ENCODE data around the gene LRRC9.

LRRC9 gene

DNA sequence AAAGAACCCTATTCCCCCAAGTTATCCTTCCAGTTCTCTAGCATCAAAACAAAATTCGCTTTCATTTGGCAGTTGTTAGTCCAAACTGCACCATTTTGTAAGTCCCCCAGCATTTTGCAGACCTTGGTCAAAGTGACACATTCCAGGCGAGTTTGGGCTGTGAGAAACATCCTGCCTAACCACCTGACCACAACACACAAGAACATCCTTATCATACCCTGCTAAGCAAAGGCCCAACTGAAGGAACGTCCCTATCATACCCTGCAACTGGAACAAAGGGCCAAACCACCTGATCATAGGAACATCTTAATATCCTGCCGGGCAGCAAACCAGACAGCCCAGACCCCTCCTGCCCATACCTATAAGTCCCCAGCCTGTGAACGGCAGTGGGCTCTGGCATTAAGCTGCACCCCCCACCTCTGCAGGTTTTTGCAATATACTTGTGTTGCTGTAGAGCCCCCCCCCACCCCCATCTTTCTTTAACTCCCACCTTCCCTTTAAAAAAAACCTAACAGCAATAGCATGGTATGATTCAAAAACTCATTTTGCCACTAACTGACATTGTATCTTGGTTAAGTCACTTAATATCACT lies 174.5 kb downstream of the LRRC9 start:
- TF ChIP-seq, protein P1, sequence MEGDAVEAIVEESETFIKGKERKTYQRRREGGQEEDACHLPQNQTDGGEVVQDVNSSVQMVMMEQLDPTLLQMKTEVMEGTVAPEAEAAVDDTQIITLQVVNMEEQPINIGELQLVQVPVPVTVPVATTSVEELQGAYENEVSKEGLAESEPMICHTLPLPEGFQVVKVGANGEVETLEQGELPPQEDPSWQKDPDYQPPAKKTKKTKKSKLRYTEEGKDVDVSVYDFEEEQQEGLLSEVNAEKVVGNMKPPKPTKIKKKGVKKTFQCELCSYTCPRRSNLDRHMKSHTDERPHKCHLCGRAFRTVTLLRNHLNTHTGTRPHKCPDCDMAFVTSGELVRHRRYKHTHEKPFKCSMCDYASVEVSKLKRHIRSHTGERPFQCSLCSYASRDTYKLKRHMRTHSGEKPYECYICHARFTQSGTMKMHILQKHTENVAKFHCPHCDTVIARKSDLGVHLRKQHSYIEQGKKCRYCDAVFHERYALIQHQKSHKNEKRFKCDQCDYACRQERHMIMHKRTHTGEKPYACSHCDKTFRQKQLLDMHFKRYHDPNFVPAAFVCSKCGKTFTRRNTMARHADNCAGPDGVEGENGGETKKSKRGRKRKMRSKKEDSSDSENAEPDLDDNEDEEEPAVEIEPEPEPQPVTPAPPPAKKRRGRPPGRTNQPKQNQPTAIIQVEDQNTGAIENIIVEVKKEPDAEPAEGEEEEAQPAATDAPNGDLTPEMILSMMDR (IDR thresholded peaks at IDR 0.05; ENCODE audit: low read depth, low read length, poor library complexity, severe bottlenecking), result no peak
- TF ChIP-seq EZH2phosphoT487 (IDR thresholded peaks at IDR 0.05; ENCODE audit: borderline replicate concordance, low read length), result no peak
- Histone ChIP-seq H4K20me1 (ENCODE audit: control insufficient read depth, insufficient read depth, low read depth, low read length) (no peaks in the 10 kb centered on the region), H3K9me2 (replicated peaks; ENCODE audit: control insufficient read depth, low read length) (no peaks in the 10 kb centered on the region), H3K4me3 (ENCODE audit: low read length) (peak overlapping the region; percentile 99), H3K79me2 (ENCODE audit: control insufficient read depth, low read length) (peaks cover 79% of the 10 kb centered on the region), H3K27me3 (ENCODE audit: control insufficient read depth, low read length) (no peaks in the 10 kb centered on the region), H3K4me1 (ENCODE audit: control insufficient read depth, low read length) (peaks cover 32% of the 10 kb centered on the region), H3F3A (ENCODE audit: control insufficient read depth, insufficient read depth) (peaks cover 3% of the 10 kb centered on the region; the same call in 1 of the 2 replicates), H3K9me3 (ENCODE audit: control insufficient read depth, insufficient read depth, low read length) (no peaks in the 10 kb centered on the region), H3K27ac (ENCODE audit: low read depth, low read length) (no peak overlapping the region), H3K4me2 (ENCODE audit: low read length) (peak overlapping the region; percentile 68), H3K36me3 (ENCODE audit: control insufficient read depth, low read length) (peaks cover 40% of the 10 kb centered on the region)

DNA sequence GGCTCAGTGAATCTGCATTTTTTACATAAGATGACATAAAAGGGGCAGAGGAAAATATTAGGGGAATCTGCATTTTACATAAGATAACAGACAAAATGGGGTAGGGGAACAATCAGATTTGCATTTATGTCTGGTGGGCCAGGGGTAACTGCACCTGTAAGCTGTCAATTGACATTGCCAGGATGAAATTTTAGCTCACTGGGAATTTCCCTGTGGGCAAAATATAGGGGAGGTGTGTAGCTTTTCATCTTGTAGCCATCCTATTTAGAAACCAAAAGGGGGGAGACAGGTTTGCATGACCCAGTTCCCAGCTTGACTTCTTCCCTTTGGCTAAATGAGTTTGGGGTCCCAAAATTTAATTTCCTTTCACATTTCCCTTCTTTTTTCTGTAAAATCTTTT lies 175.3 kb downstream of the LRRC9 start:
- no peaks in the 10 kb centered on the region for H3K9me3 ChIP-seq (ENCODE audit: control insufficient read depth, insufficient read depth, low read length)
- H3K79me2 ChIP-seq (ENCODE audit: control insufficient read depth, low read length), result peaks cover 87% of the 10 kb centered on the region
- no peaks in the 10 kb centered on the region for H3K27me3 ChIP-seq (ENCODE audit: control insufficient read depth, low read length)
- H3K4me3 ChIP-seq (ENCODE audit: low read length), result no peak overlapping the region
- no peaks in the 10 kb centered on the region for H3K9me2 ChIP-seq (replicated peaks; ENCODE audit: control insufficient read depth, low read length)
- H3K27ac ChIP-seq (ENCODE audit: low read depth, low read length), result no peak overlapping the region
- no peaks in the 10 kb centered on the region for H4K20me1 ChIP-seq (ENCODE audit: control insufficient read depth, insufficient read depth, low read depth, low read length)
- peaks cover 30% of the 10 kb centered on the region for H3K4me1 ChIP-seq (ENCODE audit: control insufficient read depth, low read length)
- no peak for TF ChIP-seq EZH2phosphoT487 (IDR thresholded peaks at IDR 0.05; ENCODE audit: borderline replicate concordance, low read length)
- TF ChIP-seq, protein P1 (IDR thresholded peaks at IDR 0.05; ENCODE audit: low read depth, low read length, poor library complexity, severe bottlenecking), result no peak
- H3F3A ChIP-seq (ENCODE audit: control insufficient read depth, insufficient read depth), result peaks cover 3% of the 10 kb centered on the region; the same call in 1 of the 2 replicates
- no peak overlapping the region for H3K4me2 ChIP-seq (ENCODE audit: low read length)
- H3K36me3 ChIP-seq (ENCODE audit: control insufficient read depth, low read length), result peaks cover 40% of the 10 kb centered on the region

DNA sequence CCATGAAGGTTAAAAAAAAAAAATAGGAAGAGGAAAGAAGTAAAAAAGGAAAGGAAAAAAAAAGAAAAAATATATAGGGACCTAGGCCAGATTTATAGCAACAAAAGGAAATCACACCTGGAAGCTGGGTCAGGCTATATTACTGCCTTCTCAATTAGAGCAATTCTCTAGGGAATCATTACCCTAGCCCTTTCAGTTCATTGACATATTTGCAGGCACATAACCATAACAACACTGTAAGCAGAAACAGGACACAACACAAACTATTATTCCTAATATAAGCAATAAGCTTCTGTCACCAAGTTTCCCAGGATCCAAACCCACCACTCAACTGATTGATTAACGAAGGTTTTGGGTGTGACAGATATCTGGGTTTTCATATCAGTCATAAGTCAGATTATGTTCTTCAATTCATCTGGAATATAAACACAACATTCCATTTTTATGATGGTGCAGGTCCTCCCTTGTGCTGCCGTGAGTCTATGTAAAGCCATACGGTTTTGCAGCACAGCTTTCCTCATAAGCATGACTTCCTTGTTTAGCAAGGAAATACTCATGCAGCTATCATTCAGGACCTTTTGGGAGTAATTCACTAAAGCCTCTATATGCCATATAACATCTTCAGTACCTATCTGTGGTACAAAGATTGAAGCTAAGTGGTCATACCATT lies 176.0 kb downstream of the LRRC9 start:
- Histone ChIP-seq H4K20me1 (ENCODE audit: control insufficient read depth, insufficient read depth, low read depth, low read length) (no peaks in the 10 kb centered on the region), H3K4me3 (ENCODE audit: low read length) (no peak overlapping the region), H3K79me2 (ENCODE audit: control insufficient read depth, low read length) (peaks cover 90% of the 10 kb centered on the region), H3K9me3 (ENCODE audit: control insufficient read depth, insufficient read depth, low read length) (no peaks in the 10 kb centered on the region), H3K4me2 (ENCODE audit: low read length) (no peak overlapping the region), H3K9me2 (replicated peaks; ENCODE audit: control insufficient read depth, low read length) (no peaks in the 10 kb centered on the region), H3K27me3 (ENCODE audit: control insufficient read depth, low read length) (no peaks in the 10 kb centered on the region), H3K27ac (ENCODE audit: low read depth, low read length) (no peak overlapping the region), H3K4me1 (ENCODE audit: control insufficient read depth, low read length) (peaks cover 23% of the 10 kb centered on the region), H3F3A (ENCODE audit: control insufficient read depth, insufficient read depth) (peaks cover 3% of the 10 kb centered on the region; the same call in 1 of the 2 replicates), H3K36me3 (ENCODE audit: control insufficient read depth, low read length) (peaks cover 40% of the 10 kb centered on the region)
- TF ChIP-seq, protein P1 (IDR thresholded peaks at IDR 0.05; ENCODE audit: low read depth, low read length, poor library complexity, severe bottlenecking), result no peak
- TF ChIP-seq EZH2phosphoT487 (IDR thresholded peaks at IDR 0.05; ENCODE audit: borderline replicate concordance, low read length), result no peak
